Liver (tissue), 3 donors: ENCODE results near the gene MTIF3.

Source experiments
- SP1 ChIP-seq: IDR thresholded peaks from 2 replicates; pipeline ENCODE4 v1.6.1; 2018; ENCODE audit warnings: antibody characterized with exemption, mild to moderate bottlenecking
- TAF1 ChIP-seq: conservative IDR thresholded peaks from 2 replicates; pipeline ENCODE4 v1.6.1; 2016; ENCODE audit warnings: antibody characterized with exemption, mild to moderate bottlenecking
- TF ChIP-seq, protein P1 (sequence below): fragments of 150-350 bp; IDR thresholded peaks from 2 replicates; pipeline ENCODE4 v1.5.1; 2017; ENCODE audit warnings: improper control_type of control experiment, low read depth, low read length; ENCODE audit not compliant: missing input control
- TF ChIP-seq, protein P2 (sequence below): IDR thresholded peaks from 2 replicates; pipeline ENCODE4 v1.6.1; 2016; ENCODE audit warnings: antibody characterized with exemption
- donor health status: healthy.
- donor health status: healthy.

DNA sequence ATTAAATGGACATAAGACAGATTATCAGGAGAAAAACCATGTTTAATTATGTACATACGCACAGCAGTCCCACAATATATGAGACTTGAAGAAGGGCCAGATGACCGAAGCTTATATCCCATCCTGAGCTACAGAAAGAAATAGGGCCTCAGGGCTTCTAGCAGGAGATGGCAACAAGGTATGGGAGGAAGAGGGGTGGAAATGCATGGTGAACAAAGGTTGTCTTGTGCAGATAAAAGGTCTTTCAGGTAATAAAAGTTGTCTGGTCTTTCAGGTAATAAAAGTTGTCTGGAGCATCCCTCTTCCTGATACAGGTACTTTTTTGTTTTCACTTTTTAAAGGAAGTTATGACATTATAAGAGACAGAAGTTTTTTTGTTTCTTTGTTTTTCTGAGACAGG, 41.4 kb downstream of the MTIF3 start:
- no peak for TF ChIP-seq SP1
- TF ChIP-seq, protein P1, sequence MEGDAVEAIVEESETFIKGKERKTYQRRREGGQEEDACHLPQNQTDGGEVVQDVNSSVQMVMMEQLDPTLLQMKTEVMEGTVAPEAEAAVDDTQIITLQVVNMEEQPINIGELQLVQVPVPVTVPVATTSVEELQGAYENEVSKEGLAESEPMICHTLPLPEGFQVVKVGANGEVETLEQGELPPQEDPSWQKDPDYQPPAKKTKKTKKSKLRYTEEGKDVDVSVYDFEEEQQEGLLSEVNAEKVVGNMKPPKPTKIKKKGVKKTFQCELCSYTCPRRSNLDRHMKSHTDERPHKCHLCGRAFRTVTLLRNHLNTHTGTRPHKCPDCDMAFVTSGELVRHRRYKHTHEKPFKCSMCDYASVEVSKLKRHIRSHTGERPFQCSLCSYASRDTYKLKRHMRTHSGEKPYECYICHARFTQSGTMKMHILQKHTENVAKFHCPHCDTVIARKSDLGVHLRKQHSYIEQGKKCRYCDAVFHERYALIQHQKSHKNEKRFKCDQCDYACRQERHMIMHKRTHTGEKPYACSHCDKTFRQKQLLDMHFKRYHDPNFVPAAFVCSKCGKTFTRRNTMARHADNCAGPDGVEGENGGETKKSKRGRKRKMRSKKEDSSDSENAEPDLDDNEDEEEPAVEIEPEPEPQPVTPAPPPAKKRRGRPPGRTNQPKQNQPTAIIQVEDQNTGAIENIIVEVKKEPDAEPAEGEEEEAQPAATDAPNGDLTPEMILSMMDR, result no peak
- TF ChIP-seq TAF1, result no peak
- TF ChIP-seq, protein P2, sequence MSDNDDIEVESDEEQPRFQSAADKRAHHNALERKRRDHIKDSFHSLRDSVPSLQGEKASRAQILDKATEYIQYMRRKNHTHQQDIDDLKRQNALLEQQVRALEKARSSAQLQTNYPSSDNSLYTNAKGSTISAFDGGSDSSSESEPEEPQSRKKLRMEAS, result no peak
